GM21423 (cell line): ENCODE measurements around the gene TMEM86B.
"Not testable (repeated sequence)": the region's sequence is repeated elsewhere in the genome, so short reads cannot be mapped to it uniquely, and the experiment has no call there.

Source experiments
- ATAC-seq: cut with Tn5 transposase; IDR thresholded peaks from one replicate; pipeline ENCODE4 v1.9.1; 2021; ENCODE audit warnings: mild to moderate bottlenecking, moderate library complexity; ENCODE audit not compliant: unreplicated experiment

Gene TMEM86B

GRCh38 chr19:55223291-55224037 is 5.1 kb downstream of the TMEM86B start:
- ATAC-seq, result no peak

GRCh38 chr19:55220525-55220924 is 8.0 kb downstream of the TMEM86B start:
- ATAC-seq, result no peak

DNA sequence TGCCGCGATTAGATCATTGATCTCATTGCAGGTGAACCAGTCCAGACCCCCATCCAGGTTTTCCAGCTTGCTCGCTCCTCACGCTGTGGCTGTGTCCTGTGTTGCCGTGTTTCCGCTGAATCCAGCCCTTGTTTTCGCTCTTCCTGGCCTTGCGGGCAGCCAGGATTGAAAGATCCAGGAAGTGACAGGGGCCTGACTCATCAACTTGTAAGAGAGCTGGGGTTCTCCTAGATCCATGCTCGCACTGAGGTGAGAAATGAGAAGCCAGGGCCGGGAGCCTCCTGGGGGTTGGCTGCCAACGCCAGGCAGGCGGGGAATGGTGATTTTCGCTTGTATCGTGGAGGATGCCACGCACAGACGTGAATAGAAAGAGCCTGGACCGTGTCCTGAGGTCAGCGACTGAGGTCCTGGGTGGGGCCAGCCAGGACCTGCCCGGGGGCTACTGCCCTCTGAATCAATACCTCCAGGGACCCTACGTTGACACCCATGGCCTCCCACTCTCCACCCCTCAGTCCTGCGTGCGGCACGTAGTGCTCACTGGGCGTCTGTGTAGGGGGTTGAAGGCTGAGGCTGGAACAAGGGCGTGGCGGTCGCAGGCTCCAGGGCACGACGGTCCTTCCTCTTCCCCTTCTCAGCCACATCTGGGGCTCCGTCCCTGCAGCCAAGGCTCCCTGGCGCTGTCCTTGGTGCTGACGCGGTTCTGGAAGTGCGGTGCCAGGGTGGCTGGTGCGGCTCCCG is 11.9 kb downstream of the TMEM86B start:
- ATAC-seq, result no peak

DNA sequence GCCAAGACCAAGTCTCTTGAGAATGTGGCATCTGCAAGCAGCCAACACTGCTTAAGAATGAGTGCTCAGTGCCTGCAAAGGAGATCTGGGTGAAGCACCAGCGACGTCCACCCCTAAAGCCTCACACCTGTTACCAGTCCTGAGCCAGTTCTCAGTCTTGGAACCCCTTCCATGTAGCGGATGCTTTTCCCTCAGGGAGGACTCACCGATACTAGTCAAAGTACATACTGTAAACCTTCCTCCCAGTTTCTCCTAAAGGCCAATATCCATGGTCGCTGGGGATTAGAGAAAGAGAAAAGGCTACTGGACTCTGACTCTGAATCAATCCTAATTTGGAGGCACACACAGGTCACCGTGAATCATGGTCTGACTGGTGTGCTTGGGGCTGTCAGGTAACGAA is 15.0 kb downstream of the TMEM86B start:
- ATAC-seq, result no peak

DNA sequence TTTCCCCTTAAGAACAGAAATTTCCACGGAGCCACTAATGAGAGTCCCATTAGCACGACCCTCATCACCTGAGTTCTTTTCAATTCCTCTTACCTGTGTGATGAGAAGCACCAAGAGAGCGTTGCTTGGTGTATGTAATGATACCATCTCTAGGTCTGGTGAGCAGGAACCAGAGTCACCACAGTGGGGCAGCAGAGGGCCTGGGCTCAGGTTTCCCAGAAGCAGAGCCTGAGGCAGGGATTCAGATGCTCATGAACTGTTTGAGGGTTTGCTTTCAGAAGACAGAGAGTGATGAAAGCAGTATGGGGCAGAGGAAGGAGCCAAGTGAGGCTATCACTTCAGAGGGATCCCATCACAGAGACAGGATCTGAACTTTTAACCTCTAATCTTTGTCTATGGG is 16.1 kb downstream of the TMEM86B start:
- ATAC-seq, result no peak

DNA sequence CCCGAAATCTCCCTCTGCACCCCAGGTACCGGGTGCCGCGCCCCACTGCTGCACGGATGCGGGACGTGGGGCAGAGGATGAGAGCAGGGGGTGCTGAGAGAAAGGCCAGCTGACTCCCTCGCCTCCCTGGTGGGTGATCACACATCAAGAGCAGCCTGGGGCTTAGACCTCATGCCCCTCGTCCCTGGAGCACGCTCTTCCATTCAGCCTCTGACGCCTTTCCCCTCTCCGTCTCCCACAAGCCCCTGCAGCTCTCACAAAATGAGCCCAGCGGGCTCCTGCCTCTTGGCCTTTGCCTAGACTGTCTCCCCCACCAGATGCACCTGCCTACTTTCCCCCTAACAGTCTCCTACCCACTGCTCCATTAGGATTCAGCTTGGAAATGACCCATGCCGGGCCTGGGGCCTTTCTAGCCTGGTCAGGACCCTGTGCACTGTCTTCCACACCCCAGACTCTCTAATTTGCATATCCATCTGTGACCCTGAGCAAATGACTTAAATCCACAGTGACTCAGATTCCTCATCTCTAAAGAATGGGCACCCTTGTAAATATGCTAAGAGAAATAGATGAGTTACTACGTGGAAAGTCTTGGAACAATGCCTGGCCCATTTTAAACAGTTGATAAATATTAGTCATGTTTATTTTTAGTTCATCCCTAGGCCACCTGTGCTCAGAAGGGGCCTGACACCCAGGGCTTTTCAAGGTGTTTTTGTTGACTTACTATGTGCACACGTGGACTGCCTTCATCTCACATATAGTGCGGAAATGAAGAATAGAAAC is 18.7 kb downstream of the TMEM86B start:
- no peak for ATAC-seq

DNA sequence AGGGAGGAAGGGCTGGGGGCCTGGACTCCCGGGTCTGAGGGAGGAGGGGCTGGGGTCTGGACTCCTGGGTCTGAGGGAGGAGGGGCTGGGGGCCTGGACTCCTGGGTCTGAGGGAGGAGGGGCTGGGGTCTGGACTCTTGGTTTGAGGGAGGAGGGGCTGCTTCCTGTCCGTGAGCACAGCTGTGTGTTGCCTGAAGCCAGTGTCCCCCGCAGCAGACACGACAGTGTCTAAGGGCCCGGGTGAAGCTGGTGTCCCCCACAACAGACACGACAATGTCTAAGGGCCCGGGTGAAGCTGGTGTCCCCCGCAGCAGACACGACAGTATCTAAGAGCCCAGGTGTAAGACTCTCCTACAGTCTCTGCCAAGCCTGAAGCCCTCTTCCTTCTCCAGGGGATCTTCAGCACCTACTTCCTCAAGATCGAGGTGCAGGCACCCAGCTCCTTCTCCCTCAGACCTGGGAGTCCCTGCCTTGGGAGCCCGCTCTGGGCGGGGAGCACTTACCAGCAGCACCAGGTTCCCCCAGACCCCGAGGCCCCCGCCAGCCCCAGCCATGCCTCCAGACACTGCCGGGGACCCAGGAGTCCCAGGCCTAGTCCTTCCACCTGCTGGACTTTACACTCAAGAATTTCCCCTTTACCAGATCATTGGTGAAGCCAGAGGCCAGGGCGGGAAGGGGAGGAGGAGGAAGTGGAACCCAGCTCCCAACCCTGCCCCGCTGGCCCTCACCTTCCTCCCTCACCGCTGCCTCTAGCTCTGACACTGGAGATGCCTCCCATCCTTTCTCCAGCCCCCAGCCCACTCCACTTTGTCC is 19.5 kb downstream of the TMEM86B start, which contains the start of gene PTPRH:
Gene PTPRH, minus strand, starts transcription at position 622 of the 813 bp plus-strand sequence. Its CDS starts 68 bp downstream, at position 554.
- ATAC-seq, result no peak

- ATAC-seq, result no peak
Observed at GRCh38 chr19:55206664-55207500, 21.7 kb downstream of the TMEM86B start.

DNA sequence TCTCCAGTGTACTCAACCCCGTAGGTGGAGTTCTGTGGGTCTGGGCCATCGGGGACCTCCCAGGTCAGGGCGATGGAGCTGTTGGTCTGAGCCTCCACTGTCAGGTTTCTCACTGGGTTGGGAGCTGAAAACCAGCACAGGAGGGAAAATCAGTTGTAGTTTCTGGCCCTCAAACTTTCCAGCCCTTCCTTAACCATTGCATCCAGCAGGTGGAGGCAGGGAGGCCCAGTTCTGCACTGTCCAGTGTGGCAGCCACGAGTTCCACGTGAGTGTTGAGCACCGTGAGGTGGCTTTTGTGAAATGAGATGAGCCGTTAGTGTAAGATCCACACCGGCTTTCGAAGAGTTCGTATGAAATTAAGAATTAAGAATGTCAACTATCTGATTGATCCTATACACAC is 26.4 kb downstream of the TMEM86B start:
- ATAC-seq, result not testable (repeated sequence)

DNA sequence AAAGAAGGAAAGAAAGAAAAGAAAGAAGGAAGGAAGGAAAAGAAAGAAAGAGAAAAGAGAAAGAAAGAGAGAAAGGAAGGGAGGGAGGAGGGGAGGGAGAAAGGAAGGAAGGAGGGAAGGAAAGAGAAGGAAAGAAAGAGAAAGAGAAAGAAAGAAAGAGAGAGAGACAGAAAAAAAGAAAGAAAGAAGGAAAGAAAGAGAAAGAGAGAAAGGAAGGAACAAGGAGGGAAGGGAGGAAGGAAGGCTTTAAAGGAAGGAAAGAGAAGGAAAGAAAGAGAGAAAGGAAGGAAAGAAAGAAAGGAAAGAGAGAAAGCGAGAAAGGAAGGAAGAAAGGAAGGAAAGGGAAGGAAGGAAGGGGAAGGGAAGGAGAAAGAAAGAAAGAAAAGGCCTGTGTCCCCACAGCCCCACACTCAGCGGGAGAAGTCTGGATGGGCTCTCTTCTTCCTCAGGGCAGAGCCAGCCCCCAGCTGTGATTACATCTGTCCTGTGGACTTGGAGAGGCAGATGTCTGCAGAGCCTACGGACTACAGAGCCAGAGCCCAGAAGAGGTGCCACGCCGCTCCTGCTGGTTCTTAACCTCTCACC is 28.9 kb downstream of the TMEM86B start:
- no peak for ATAC-seq

DNA sequence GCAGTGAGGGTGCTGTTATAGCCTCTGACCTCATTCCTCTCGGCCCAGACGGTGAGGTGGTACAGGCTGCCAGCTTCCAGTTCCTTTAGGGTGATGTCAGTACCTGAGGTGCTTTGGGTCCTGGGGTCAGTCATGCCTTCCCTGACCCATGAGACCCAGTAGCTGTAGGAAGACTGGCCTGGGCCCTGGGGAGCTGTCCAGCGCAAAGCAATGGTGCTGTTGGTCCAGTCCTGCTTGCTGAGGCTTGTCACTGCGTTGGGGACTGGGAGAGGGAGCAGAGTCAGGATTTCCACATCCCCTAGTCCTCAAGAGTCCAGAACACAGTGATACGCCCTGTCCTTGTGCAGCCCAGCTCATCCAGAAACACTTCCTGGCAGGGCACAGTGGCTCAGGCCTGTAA is 29.9 kb downstream of the TMEM86B start:
- no peak for ATAC-seq

- ATAC-seq, result no peak
Observed at GRCh38 chr19:55197528-55197927, 31.0 kb downstream of the TMEM86B start.

DNA sequence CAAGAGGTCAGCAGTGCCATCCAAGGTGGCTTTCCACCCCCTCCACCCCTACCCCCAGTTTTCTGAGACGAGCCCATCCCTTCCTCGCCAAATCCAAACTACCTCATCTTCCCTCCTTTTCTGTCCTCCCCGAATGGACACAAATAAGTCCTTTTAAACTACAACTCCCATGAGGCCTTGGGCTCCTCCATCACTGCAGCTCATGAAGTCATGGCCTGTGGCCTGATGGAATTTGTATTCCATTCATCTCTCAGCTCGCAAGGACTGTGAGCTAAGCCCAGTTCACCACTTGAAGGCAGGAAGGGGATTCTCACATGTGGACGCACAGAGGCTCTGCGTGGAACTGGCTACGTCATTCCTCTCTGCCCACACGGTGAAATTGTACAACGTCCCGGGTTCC is 31.8 kb downstream of the TMEM86B start:
- ATAC-seq, result no peak

DNA sequence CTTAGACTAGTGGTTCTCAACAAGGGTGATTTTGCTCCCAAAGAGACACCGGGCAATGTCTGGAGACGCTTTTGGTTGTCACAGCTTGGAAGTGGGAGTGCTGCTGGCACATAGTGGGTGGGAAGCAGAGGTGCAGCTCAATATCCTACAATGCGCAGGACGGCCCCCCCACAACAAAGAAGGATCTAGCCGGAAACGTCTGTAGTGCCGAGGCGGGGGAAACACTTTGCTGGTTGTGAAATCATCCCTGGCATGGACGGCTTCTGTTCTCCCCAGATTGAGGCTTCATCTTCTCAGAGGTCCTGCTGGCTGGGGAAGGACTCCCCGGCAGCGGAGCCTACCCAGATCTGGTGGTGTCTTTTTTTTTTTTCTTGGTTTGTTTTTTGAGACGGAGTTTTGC is 35.1 kb downstream of the TMEM86B start:
- no peak for ATAC-seq

GRCh38 chr19:55189403-55189835 is 39.1 kb downstream of the TMEM86B start:
- ATAC-seq, result no peak

- no peak for ATAC-seq
Observed at GRCh38 chr19:55188625-55189024, 39.9 kb downstream of the TMEM86B start.

- no peak for ATAC-seq
Observed at GRCh38 chr19:55186080-55186479, 42.5 kb downstream of the TMEM86B start.

DNA sequence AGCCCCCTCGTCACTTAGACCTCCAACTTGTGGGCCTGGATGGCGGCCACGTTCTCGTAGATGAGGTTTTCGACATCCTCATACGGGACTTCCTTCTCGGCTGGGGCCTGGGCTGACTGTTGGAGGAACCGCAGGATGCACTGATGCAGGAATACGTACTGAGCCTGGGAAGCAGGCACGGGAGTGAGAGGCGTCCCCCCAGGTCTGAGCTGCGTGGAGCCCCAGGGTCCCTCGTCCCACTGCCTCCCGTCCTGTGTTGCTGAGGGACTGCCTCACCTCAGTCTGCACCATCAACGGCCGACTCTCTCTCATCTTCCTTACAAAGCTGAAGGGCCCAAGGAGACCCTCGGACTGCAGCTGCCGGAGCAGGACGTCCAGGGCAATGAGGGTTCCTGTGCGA is 46.8 kb downstream of the TMEM86B start:
- ATAC-seq, result no peak
